K562 (cell line): ENCODE data around the gene CAPN7. TPM values are rescaled to one million over a fixed set of nuclear protein-coding genes. Genes with fewer than 3 reads are reported as not detected.

Experiments used
- CEBPB ChIP-seq: fragments of 450-650 bp; IDR thresholded peaks from 2 replicates; pipeline ENCODE4 v1.6.1; 2016; ENCODE audit warnings: missing genetic modification characterization, missing compliant biosample characterization
- EP400 ChIP-seq: fragments of 450-650 bp; IDR thresholded peaks from 2 replicates; pipeline ENCODE4 v1.6.1; 2017; ENCODE audit warnings: antibody characterized with exemption, mild to moderate bottlenecking, moderate library complexity
- HIVEP1 ChIP-seq: fragments of 250-450 bp; sonication (Bioruptor Pico); IDR thresholded peaks from 2 replicates; pipeline ENCODE4 v1.4.0; 2020; ENCODE audit warnings: mild to moderate bottlenecking
- IFI16 ChIP-seq: fragments of 250-450 bp; sonication (Bioruptor Pico); IDR thresholded peaks from 2 replicates; pipeline ENCODE4 v2.1.2; 2022; ENCODE audit warnings: mild to moderate bottlenecking, inconsistent platforms
- ILK ChIP-seq: fragments of 450-650 bp; IDR thresholded peaks from 2 replicates; pipeline ENCODE4 v1.6.1; 2016; ENCODE audit warnings: missing genetic modification characterization, low read depth, mild to moderate bottlenecking, missing compliant biosample characterization, moderate library complexity, borderline replicate concordance
- IRF2 ChIP-seq: sonication (generic); formaldehyde crosslinking; IDR thresholded peaks from 2 replicates; pipeline ENCODE4 v1.8.1; 2022; ENCODE audit warnings: mild to moderate bottlenecking, missing genetic modification reagents
- PML ChIP-seq: IDR thresholded peaks from 2 replicates; pipeline ENCODE4 v1.6.1; 2012; ENCODE audit warnings: low read length, inconsistent platforms
- SMAD1 ChIP-seq: fragments of 150-350 bp; IDR thresholded peaks from 2 replicates; pipeline ENCODE4 v1.6.1; 2014; ENCODE audit warnings: low read length, low read depth; ENCODE audit not compliant: partially characterized antibody
- ZNF655 ChIP-seq: fragments of 250-450 bp; sonication (Bioruptor Pico); IDR thresholded peaks from 2 replicates; pipeline ENCODE4 v1.5.0; 2021
- polyA plus RNA-seq, 8 experiments: library from polyadenylated mRNA; depleted of rRNA in 4 of 8; stranded (reverse) in 5 of 8; unstranded in 3 of 8; fragments of >200 nt; fragmentation: Nextera tagmentation in 2 of 8; fragmentation: Illumina TruSeq in 1 of 8; extraction: Ambion mirVana in 2 of 8; extraction: Trizol in 1 of 8; gene quantifications; 2 replicates each; pipeline versions ENCODE4 v1.2.1 to v1.2.3, GENCODE V29; 2011 to 2014; ENCODE audit warnings: inconsistent platforms in 1 of 8, missing spikeins in 1 of 8
- total RNA-seq, 7 experiments: library from RNA; depleted of rRNA in 6 of 7; stranded (reverse); fragments of >200 nt in 6 of 7; fragmentation: Illumina TruSeq in 2 of 7; extraction: Trizol in 2 of 7; gene quantifications; 2 replicates each; pipeline versions ENCODE4 v1.2.1 to v1.2.3, GENCODE V29; 2011 to 2021; ENCODE audit warnings: low replicate concordance in 1 of 7
- TF ChIP-seq, protein P1 (sequence below): fragments of 450-650 bp; IDR thresholded peaks from 2 replicates; pipeline ENCODE4 v1.6.1; 2016; ENCODE audit warnings: mild to moderate bottlenecking, moderate library complexity
- TF ChIP-seq, protein P2 (sequence below): fragments of 150-350 bp; IDR thresholded peaks from 2 replicates; pipeline ENCODE4 v1.6.1; 2014; ENCODE audit warnings: low read depth, mild to moderate bottlenecking, low read length, borderline replicate concordance

CAPN7 gene
- total and polyA plus RNA-seq, 9 of the 15 experiments (the other 6 are each of a cell fraction or from before 2014, with no cell fraction given): 6.5 to 42.7 (median 32.7) TPM

DNA sequence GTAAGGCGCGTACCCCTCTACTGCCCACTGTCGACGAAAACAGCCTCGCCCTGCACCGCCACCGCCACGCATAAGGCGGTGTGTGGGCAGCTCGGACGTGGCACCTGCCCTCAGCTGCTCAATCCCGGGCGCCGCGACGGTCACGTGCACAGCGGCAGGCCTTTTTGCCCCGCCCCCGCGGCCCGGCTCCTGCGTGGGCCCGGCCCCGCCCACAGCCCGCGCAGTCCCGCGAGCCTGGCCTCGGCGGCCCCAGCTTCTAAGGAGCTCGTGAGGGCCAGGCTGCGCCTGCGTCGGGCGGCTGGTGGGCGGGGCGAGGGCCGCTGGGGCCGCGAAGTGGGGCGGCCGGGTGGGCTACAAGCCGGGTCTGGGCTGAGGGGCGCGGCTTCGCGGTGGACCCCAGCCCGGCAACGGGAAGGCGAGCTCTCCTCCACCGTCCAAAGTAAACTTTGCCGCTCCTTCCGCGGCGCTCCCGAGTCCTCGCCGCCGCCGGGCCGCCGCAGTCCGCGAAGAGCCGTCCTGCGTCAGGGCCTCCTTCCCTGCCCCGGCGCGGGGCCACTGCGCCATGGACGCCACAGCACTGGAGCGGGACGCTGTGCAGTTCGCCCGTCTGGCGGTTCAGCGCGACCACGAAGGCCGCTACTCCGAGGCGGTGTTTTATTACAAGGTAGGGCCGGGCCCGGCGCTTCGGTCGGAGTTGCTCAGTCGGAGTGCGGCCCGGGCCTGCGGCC, at the start of gene CAPN7 (continued):
- TF ChIP-seq, protein P1, sequence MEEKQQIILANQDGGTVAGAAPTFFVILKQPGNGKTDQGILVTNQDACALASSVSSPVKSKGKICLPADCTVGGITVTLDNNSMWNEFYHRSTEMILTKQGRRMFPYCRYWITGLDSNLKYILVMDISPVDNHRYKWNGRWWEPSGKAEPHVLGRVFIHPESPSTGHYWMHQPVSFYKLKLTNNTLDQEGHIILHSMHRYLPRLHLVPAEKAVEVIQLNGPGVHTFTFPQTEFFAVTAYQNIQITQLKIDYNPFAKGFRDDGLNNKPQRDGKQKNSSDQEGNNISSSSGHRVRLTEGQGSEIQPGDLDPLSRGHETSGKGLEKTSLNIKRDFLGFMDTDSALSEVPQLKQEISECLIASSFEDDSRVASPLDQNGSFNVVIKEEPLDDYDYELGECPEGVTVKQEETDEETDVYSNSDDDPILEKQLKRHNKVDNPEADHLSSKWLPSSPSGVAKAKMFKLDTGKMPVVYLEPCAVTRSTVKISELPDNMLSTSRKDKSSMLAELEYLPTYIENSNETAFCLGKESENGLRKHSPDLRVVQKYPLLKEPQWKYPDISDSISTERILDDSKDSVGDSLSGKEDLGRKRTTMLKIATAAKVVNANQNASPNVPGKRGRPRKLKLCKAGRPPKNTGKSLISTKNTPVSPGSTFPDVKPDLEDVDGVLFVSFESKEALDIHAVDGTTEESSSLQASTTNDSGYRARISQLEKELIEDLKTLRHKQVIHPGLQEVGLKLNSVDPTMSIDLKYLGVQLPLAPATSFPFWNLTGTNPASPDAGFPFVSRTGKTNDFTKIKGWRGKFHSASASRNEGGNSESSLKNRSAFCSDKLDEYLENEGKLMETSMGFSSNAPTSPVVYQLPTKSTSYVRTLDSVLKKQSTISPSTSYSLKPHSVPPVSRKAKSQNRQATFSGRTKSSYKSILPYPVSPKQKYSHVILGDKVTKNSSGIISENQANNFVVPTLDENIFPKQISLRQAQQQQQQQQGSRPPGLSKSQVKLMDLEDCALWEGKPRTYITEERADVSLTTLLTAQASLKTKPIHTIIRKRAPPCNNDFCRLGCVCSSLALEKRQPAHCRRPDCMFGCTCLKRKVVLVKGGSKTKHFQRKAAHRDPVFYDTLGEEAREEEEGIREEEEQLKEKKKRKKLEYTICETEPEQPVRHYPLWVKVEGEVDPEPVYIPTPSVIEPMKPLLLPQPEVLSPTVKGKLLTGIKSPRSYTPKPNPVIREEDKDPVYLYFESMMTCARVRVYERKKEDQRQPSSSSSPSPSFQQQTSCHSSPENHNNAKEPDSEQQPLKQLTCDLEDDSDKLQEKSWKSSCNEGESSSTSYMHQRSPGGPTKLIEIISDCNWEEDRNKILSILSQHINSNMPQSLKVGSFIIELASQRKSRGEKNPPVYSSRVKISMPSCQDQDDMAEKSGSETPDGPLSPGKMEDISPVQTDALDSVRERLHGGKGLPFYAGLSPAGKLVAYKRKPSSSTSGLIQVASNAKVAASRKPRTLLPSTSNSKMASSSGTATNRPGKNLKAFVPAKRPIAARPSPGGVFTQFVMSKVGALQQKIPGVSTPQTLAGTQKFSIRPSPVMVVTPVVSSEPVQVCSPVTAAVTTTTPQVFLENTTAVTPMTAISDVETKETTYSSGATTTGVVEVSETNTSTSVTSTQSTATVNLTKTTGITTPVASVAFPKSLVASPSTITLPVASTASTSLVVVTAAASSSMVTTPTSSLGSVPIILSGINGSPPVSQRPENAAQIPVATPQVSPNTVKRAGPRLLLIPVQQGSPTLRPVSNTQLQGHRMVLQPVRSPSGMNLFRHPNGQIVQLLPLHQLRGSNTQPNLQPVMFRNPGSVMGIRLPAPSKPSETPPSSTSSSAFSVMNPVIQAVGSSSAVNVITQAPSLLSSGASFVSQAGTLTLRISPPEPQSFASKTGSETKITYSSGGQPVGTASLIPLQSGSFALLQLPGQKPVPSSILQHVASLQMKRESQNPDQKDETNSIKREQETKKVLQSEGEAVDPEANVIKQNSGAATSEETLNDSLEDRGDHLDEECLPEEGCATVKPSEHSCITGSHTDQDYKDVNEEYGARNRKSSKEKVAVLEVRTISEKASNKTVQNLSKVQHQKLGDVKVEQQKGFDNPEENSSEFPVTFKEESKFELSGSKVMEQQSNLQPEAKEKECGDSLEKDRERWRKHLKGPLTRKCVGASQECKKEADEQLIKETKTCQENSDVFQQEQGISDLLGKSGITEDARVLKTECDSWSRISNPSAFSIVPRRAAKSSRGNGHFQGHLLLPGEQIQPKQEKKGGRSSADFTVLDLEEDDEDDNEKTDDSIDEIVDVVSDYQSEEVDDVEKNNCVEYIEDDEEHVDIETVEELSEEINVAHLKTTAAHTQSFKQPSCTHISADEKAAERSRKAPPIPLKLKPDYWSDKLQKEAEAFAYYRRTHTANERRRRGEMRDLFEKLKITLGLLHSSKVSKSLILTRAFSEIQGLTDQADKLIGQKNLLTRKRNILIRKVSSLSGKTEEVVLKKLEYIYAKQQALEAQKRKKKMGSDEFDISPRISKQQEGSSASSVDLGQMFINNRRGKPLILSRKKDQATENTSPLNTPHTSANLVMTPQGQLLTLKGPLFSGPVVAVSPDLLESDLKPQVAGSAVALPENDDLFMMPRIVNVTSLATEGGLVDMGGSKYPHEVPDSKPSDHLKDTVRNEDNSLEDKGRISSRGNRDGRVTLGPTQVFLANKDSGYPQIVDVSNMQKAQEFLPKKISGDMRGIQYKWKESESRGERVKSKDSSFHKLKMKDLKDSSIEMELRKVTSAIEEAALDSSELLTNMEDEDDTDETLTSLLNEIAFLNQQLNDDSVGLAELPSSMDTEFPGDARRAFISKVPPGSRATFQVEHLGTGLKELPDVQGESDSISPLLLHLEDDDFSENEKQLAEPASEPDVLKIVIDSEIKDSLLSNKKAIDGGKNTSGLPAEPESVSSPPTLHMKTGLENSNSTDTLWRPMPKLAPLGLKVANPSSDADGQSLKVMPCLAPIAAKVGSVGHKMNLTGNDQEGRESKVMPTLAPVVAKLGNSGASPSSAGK: peak; percentile 92
- TF ChIP-seq ILK: no peak
- TF ChIP-seq IFI16: no peak
- TF ChIP-seq EP400: peak; percentile 82; the same call in 1 of the 2 replicates
- no peak for TF ChIP-seq HIVEP1
- TF ChIP-seq, protein P2, sequence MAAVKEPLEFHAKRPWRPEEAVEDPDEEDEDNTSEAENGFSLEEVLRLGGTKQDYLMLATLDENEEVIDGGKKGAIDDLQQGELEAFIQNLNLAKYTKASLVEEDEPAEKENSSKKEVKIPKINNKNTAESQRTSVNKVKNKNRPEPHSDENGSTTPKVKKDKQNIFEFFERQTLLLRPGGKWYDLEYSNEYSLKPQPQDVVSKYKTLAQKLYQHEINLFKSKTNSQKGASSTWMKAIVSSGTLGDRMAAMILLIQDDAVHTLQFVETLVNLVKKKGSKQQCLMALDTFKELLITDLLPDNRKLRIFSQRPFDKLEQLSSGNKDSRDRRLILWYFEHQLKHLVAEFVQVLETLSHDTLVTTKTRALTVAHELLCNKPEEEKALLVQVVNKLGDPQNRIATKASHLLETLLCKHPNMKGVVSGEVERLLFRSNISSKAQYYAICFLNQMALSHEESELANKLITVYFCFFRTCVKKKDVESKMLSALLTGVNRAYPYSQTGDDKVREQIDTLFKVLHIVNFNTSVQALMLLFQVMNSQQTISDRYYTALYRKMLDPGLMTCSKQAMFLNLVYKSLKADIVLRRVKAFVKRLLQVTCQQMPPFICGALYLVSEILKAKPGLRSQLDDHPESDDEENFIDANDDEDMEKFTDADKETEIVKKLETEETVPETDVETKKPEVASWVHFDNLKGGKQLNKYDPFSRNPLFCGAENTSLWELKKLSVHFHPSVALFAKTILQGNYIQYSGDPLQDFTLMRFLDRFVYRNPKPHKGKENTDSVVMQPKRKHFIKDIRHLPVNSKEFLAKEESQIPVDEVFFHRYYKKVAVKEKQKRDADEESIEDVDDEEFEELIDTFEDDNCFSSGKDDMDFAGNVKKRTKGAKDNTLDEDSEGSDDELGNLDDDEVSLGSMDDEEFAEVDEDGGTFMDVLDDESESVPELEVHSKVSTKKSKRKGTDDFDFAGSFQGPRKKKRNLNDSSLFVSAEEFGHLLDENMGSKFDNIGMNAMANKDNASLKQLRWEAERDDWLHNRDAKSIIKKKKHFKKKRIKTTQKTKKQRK: no peak
- no peak for TF ChIP-seq CEBPB (tag)
- peak; percentile 77 for TF ChIP-seq PML
- no peak for TF ChIP-seq ZNF655 (CRISPR knock-in tag)
- peak; percentile 81; the same call in 1 of the 2 replicates for TF ChIP-seq IRF2 (CRISPR knock-in tag)
- TF ChIP-seq SMAD1: no peak
